K562 (cell line): Measurements from ENCODE around the gene TBC1D1.

Experiments used
- CEBPZ ChIP-seq: fragments of 150-350 bp; IDR thresholded peaks from 2 replicates; pipeline ENCODE4 v1.6.1; 2014; ENCODE audit warnings: low read depth, mild to moderate bottlenecking, low read length, borderline replicate concordance
- POLR2A ChIP-seq: fragments of 450-650 bp; conservative IDR thresholded peaks from 2 replicates; pipeline ENCODE4 v1.6.1; 2016
- ZNF3 ChIP-seq: fragments of 250-450 bp; sonication (Bioruptor Pico); IDR thresholded peaks from 2 replicates; pipeline ENCODE4 v1.5.0; 2021; ENCODE audit warnings: mild to moderate bottlenecking, moderate library complexity
- ZNF766 ChIP-seq: fragments of 200-800 bp; sonication (Bioruptor generic); conservative IDR thresholded peaks from 2 replicates; pipeline ENCODE4 v1.6.1; 2016; ENCODE audit warnings: missing genetic modification characterization, missing compliant biosample characterization

- TF ChIP-seq CEBPZ (no peak), ZNF3 (CRISPR knock-in tag) (no peak), POLR2A (no peak), ZNF766 (CRISPR knock-in tag) (peak; percentile 48; the same call in 1 of the 2 replicates)
These were observed 288.9 kb downstream of the TBC1D1 start for GRCh38 chr4:38179690-38180377.
